ENCODE results near the gene BBX.

- TF ChIP-seq CTCF (IDR thresholded peaks at IDR 0.05) = no peak
- TF ChIP-seq POLR2A (IDR thresholded peaks at IDR 0.05) = no peak
Observed at GRCh38 chr3:107729686-107730085, 206.9 kb downstream of the BBX start.
